RWPE1 (cell line): Measurements from ENCODE around the gene STUB1.

ENCODE experiments used
- CTCF ChIA-PET: fragments of 350-600 bp; sonication (Branson Sonifier 250); formaldehyde crosslinking; extraction: SDS; loops from one replicate; lab custom pipeline; 2021; lab: Yijun Ruan, JAX
- POLR2A ChIA-PET: fragments of 400-600 bp; formaldehyde crosslinking; extraction: SDS; loops from one replicate; lab custom pipeline; 2020; ENCODE audit warnings: antibody characterized with exemption; ENCODE audit not compliant: low non-redundant PET; lab: Yijun Ruan, JAX
- DNase-seq: peaks from one replicate; pipeline ENCODE4 v3.0.0; 2012; ENCODE audit warnings: low spot score
- H3K27ac ChIP-seq: fragments of 450-650 bp; 2 replicates; pipeline ENCODE4 v1.5.1; 2017
- CTCF ChIP-seq: fragments of 450-650 bp; conservative IDR thresholded peaks from 2 replicates; pipeline ENCODE4 v1.5.1; 2017; ENCODE audit warnings: low read depth, mild to moderate bottlenecking

STUB1 gene

GRCh38 chr16:684071-684794 lies 4.0 kb downstream of the STUB1 start, which contains the start of gene JMJD8:
TSS of gene JMJD8 (minus strand) at chr16:684334. CDS start at chr16:684319, 15 bp downstream.
- POLR2A ChIA-PET: interaction anchor here (0.6 to 1.2 kb wide), 3 partner anchors 11 to 612 kb away, joined by 3 to 5 read pairs (median 5); no protein-coding TSS in a partner anchor
- TF ChIP-seq CTCF: no peak
- CTCF ChIA-PET: interaction anchor here (0.6 to 1.6 kb wide), 3 partner anchors 31 to 92 kb away, joined by 3 to 5 read pairs (median 3); partner anchors contain the start of gene METRN
- peak; percentile 85 for DNase-seq
- peak within 1 kb of the TSS; percentile 94 for H3K27ac ChIP-seq

GRCh38 chr16:684961-685696 lies 4.9 kb downstream of the STUB1 start:
- H3K27ac ChIP-seq: peak overlapping the region; percentile 94
- DNase-seq: no peak
- ChIA-PET POLR2A (no interaction called here), CTCF (interaction anchor here (0.7 to 1.6 kb wide), 3 partner anchors 14 to 93 kb away, joined by 3 to 5 read pairs (median 3); partner anchors contain the start of gene METRN)
- TF ChIP-seq CTCF: no peak

- ChIA-PET CTCF (interaction anchor here (0.5 to 0.7 kb wide), 2 partner anchors 12 to 14 kb away, joined by 3 read pairs; no protein-coding TSS in a partner anchor), POLR2A (no interaction called here)
- H3K27ac ChIP-seq: peak overlapping the region; percentile 94
- DNase-seq: no peak
- TF ChIP-seq CTCF: peak; percentile 61
Observed at GRCh38 chr16:685967-686366, 5.8 kb downstream of the STUB1 start.

- ChIA-PET CTCF (interaction anchor here (0.5 to 1.1 kb wide), 3 partner anchors 11 to 19 kb away, joined by 3 read pairs; partner anchors contain the start of gene RHOT2), POLR2A (no interaction called here)
- TF ChIP-seq CTCF: no peak
- no peak for DNase-seq
- H3K27ac ChIP-seq: peak overlapping the region; percentile 94
Observed at GRCh38 chr16:686459-687260, 6.5 kb downstream of the STUB1 start.

- DNase-seq: no peak
- ChIA-PET POLR2A (no interaction called here), CTCF (interaction anchor here (0.6 to 1.1 kb wide), 2 partner anchors 14 to 20 kb away, joined by 3 read pairs; partner anchors contain the start of gene RHOT2)
- H3K27ac ChIP-seq: peak overlapping the region; percentile 84
- TF ChIP-seq CTCF: no peak
Observed at GRCh38 chr16:687499-687898, 7.3 kb downstream of the STUB1 start.
